Fibroblast of peridontal ligament (primary cell): ENCODE measurements around the gene LRRTM4.

Experiments
- DNase-seq: peaks from one replicate; pipeline ENCODE4 v3.0.0-alpha.2; 2010; ENCODE audit errors: extremely low read depth

Gene LRRTM4

DNA sequence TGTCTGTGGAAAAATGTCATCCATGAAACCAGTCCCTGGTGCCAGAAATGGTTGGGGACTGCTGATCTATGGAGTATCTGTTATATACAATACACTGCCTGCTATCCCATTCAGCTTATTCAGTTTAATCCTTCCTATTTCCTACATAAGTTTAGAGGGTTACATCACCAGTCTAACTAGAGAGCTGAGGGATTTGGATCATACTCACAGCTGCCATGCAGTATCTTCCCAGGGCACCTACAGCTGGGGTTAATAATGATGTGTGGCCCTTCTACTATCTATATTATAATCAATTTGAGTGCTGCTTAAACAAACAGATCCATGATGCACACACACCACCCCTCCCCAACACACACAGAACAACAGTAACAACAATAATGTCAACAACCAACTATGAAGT is 524.0 kb downstream of the LRRTM4 start:
- DNase-seq: no peak

DNA sequence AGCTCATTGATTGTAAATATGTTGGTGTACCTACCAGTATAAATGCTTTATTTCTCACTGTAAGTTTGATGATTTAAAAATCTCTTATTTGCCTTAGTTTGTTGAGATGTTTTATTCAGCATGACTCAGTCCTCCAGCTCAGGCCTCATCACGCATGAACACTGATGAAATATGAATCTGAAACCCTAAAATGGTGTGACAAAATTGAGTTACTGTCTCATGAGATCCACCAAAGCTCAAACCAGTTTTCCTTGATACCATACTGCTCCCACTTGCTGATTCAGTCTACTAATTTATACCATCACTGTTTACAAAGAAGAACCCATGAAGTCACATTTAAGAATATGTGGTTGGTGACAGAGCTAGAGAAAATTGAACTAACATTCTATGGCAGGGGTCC is 524.9 kb downstream of the LRRTM4 start:
- no peak for DNase-seq

DNA sequence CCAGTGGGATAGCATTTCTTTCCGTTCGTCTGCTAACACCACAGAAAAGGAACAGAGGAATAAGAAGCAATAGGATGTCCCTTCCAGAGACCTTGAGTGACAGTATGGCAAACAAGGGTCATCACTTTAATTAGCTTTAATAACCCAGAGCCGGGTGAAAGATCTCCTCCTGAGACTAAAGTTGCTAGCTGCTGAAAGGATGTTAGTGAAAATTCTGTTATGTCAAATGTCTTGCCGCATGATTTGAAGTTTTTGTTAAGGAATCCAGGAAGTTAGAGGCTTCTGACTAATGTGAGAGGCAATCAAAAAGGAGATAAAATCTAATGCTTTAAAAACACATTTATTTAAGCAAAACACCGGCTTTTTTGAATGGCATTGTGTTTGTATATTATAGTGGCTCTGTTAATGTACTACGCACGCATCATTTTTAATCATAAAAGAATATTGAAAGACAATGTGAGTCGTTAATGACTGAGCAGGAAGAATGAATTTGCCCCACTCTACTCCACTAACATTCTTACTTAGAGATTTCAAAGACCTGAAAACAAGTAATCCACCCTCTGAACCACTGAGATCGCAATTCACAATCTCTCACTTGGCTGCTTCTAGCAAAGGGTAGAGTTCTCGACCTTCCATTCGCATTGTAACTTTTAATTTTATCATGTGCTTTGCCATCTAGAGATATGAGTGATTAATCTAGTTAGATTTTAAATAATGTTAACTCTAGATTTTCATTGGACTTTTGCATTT is 536.6 kb downstream of the LRRTM4 start:
- no peak for DNase-seq

DNA sequence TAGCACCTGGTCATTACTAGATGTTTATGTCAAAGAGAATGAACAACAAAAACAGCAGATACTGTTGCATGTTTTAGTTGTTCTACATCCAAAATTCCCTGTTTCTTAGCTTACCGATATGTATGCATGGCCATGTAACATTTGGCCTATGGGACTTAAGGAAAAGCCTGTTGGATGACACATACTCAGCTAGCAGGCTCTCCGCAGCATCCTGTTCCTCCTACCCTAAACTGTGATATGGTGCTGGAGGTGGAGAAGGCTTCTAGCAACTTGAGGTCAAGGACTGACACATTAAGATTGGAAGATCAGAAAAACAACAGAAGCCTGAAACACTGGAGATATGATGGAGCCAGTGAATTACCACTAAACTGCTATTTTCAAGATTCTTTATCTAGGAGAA is 537.8 kb downstream of the LRRTM4 start:
- no peak for DNase-seq

DNA sequence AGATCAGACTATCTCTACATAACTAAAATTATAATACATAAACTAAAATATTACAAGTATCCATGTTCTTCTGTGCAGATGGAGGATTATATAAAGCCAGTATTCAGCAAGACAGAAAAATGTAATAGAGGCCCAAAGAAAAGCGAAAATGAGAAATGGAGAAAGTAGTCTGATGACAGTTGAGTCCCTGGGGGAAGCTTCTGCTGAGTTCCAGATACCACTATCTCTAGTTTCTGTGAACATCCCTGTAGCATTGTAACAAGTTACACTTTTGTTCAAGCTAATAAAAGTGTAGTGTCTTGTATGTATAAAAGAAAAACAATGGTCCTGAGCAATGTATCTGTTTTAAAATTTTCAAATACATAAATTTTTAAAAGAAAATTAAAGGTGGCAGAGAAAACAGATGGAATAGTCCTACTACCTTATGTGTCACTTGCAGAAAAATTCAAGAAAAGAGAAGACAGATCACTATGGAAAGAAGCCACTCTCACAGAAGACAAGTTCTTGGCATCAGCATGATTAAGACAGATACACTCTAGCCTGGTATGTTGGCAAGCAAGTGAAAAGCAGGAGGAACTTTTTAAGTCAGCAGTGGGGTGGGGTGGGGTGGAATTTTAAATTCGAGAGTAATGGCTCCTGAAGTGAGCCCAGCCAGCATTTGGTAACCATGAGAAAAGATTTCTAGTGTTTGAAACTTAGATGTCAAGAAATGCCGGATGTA is 541.9 kb downstream of the LRRTM4 start:
- DNase-seq: no peak

DNA sequence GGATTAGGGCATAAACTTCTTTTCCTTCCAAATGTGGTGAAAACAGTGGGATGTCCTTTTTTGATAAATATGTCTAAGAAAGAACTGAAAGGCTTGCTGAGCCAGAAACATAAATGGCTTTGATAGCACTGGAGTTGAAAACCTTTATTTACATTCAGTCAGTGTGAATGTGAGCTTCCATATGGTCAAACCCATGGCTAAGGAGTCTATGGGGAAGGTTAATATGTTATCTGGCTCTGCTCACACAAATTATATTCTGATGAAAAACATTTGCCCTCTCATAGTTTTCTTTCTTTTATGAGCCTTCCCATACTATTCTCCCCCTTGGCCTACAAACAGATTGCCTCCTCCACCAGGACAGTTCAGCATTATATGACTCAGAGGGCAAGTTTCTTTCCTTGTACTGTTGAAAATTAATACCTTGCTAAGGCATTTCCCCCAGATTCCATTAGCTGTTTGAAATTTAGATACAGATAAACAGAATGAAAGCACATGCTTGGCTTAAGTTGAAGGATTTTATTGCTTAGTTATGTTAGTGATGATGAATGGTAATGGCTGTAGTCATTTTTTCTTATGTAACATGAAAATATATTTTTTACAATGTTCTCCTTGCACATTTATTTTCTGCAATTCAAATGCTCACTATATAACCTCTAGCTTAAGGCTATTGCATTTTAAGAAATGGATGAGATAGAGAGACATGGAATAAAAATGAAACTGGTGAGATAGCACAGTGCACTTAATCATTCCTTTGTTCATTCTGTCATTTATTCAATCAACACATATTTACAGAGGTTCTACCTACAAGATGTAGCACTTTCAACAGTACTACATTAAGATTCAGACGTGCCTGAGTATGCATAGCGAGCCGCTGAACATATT is 544.1 kb downstream of the LRRTM4 start:
- DNase-seq: no peak

DNA sequence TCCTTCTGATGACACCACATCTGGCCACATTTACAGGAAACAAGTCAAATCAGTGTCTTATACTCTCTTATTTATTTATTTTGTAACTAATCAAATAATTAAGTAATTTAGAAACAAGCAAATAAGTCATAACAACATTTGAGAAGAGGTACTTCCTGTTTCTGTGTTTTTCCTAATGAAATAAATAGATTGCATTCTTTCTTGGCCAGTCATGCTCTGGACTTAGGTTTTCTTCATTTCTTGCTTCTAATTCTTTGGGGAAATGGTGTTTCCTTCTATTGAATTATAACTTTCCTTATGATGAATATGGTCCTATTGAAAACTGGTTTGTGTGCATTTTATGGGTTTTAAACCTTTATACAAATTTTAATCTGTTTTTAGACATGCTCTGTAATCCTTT is 546.4 kb downstream of the LRRTM4 start:
- no peak for DNase-seq

DNA sequence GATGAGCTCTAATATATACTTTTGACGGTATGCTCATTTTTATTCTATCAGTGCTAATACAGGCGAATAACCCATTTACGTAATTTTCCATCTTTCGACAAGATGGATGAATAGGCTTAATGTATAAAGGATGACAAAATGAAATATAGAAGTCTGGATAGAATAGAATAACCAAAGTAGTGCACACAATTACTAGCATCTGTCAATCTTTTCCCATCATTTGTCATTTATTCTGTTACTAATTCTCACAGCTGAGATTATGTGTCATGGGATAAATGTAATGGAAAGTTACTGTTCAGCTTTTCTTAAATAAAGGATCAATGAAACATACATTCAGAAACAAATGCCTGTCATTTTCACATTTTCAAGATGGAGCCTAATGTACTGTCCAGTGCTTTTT is 548.6 kb downstream of the LRRTM4 start:
- DNase-seq: no peak

DNA sequence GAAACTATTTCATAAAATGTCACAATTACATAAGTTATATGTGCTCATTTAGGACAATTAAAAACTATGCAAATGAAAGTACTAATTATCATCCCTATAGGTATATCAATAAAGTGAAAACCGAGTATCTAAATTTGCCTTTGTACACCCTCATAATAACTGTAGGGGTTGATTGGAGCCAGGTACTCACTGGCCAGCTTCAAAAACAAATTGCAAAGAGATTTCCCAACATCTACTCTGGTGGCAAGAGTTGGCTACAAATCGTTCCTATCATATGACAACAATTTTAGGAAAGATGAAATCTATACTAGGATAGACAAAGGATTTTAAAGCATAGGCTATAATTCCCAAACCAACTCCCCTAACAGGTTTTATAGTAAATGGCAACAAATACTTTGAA is 556.4 kb downstream of the LRRTM4 start:
- no peak for DNase-seq

DNA sequence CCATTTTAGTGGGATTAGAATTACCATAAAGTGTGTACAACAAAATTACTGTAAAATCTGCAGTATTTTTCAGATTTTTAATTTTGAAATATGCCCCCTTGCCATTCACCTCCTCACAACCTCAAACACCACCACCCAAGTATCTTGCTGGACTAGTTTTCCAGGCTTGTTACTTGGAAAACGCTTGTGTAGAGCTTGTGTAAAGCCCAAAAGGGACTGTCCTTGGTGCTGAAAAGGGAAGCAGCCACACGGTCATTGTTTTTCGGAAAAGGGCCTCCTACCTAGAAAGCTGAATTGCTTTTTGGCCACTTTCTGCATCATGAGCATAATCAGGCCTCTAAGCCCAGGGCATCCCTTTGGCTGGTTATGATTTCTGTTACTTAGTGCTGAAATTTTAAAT is 563.4 kb downstream of the LRRTM4 start:
- no peak for DNase-seq

DNA sequence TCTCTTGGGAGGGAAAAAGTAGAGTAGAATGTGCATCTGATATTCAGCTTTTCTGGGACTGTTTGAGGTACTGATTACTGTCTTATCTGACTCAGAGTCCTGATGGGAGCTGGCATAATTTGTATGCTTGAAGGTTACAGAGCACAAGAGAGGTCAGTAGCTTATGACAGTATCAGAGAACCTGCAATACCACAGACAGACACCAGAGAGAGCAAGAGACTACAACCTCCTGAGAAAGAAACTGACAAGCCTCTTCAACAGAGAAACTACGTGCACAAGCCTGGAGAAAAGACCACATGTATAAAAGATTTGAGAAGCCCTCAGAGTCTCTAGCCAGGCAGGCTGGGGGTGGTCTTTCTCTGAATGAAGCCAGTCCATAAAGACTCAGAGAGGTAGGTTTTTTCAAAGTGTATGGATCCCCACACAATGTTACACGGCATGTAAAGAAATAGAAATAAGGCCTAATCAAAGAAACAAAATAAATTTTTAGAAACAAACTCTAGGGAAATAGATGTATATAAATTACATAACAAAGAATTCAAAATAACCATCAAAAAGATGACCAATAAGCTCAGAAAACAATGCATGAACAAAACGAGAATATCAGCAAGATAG is 568.3 kb downstream of the LRRTM4 start:
- no peak for DNase-seq

DNA sequence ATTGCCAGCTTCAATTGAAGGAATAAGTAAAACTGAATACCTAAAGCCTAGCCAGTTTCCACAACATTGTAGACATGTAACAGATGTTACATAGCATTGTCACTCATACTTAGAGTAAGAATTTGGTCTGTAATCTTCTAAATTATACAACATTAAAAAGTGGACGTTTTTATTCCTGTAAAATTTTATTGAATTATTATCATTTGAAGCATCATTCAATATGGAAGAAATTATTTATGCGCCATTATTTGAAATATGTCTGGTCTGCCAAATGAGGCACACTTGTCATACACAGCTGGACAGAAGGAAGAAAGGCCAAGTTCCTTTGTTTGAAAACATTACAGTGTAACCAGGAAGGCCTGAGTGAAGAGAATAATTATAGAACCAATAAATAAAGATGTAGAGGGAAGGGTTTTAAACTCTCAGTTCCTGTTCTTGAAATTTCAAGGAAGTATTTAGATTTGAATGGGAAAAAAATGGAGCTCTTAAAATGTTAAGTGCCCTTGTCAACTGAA is 575.5 kb downstream of the LRRTM4 start:
- DNase-seq: no peak

DNA sequence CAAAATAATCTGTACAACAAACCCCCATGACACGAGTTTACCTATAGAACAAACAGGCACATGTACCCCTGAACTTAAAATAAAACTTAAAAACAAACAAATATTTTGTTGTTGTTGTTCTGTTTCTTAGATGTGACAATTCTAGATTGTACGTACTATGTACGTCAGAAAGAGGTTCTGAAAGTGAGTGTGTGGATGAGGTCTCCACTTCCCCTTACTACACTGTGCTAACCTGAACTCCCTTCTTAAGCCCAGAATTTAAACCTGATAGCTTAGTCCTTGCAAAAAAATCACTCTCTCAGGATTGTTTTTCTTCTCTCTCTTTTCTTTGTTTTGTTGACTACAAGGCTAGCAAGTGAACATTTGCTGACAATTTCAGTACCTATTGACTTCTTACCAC is 581.6 kb downstream of the LRRTM4 start:
- DNase-seq: no peak

DNA sequence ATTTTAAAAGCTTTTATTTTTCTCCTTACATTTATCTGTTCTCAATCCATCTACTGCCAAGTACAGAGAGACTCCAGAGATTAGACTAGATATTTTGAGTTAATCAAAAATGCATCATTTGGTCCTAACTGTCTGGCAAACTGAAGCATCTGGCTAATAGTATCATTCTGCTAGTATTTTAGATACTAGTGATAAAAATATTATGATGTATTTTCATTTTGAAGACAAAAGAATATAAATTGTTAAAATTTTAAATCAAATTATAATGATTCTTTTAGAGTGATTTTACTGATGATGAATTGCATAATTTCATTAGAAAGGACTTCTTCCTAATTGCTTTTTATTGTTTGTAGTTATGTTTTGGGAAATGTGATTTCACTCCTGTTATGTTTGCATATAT is 584.0 kb downstream of the LRRTM4 start:
- DNase-seq: no peak

DNA sequence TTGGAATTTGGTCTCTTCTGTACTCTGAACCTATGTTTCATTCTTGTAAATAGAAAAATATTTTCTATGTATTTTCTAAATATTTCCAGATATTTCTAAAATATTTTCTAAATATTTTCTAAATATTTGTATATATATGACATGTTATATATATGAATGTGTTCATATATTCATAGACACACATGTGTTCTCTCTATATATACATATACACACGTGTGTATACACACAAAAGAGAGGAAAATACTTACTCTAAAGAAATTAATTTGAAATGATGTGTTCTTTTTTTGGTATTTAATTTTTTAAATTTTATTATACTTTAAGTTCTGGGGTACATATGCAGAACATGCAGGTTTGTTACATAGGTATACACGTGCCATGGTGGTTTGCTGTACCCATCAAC is 589.6 kb downstream of the LRRTM4 start:
- no peak for DNase-seq

DNA sequence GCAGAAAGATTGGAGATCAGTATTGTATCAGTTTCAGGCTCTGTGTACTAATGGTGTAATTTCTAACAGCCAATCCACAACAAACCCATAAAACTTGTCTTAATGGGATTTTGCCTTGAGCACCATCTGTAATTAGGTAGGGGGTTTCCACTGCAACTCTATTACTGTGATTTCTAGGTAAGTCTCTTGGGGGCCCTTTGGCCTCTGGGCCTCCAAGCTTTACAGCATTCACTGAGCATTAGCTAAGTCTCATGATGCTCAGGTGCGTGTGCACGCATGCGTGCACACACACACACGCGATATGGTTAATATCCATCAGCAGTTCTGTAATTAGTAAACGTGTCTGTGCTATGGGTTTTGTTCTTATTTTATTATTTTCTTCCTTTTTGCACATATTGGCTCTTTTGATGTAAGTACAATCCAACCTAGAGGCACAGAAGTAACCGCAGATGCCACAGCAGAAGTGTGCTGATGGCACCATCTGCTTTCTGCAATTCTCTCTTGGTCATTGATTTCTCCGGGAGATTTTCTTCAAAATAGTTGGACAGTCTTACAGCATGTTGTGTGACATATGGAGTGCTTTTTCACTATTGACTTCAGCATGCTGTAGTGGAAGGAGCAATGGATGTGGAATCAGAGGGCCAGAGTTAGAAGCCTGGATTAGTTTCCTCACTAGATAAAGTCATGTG is 592.0 kb downstream of the LRRTM4 start:
- DNase-seq: no peak

DNA sequence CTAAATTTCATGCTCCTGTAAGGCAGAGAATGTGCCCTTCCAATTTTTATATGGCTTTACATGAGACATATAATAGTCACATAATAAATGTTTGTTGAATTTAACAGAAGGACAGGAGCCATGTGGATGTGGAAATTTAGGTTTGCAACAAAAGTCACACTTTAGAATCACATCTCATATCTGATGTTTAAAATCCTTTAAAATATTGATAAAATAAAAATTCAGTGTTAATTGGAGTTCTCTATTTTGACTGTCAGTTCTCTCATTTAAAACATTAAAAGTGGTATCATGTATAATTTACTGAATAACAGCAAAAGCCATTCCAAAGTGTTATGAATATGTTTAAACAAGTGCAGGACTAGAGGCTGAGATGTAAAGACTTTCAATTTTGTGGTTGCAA is 594.1 kb downstream of the LRRTM4 start:
- DNase-seq: no peak

DNA sequence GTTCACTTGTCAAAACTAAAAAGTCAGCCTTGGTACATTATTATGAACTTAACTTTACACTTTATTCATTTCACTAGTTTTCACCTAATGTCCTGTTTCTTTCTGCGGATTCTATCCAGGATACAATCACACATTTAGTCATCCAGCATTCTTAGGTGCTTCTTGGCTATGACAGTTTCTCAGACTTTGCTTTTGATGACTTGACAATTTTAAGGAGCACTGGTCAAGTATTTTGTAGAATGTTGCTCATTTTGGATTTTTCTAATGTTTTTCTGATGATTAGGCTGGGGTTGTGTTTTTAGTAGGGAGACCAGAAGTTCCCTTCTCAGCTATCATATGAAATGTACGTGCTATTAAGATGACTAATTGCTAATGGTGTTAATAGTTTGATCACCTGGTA is 601.2 kb downstream of the LRRTM4 start:
- DNase-seq: no peak

DNA sequence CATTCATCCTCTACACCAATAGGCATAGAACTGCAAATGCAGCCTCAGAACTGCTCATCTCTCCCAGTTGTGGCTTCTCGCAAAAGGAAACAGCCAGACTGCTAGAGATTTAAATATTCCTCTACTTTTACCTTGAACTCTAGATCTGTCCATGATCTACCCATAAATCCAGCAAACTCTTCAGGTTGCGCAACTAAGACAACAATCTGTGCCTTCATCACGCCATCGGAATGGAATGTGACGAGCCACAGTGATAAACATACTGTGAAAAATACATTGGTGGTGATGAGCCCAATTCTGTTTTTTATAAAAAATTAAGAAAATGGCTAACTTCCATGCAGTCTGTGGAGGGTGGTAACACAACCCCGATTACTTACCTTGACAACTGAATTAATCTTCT is 626.7 kb downstream of the LRRTM4 start:
- DNase-seq: no peak

DNA sequence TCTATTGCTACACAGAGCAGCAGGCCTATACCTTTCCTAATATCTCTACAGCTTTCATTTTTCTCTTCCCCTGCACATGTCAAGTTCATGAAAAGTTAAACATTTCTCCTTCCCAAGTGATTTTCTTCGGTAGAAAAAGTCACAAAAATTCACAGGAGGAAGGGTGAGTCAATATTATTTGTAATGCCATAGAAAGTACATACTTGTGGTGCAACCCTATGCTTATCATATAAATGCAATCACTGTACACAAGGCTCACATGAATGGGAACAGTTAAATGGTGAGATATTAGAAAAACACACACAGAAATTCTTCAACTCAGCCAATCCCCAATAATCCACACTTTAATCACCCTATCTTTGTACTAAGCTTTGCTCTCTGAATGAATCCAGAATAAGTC is 651.6 kb downstream of the LRRTM4 start:
- no peak for DNase-seq

DNA sequence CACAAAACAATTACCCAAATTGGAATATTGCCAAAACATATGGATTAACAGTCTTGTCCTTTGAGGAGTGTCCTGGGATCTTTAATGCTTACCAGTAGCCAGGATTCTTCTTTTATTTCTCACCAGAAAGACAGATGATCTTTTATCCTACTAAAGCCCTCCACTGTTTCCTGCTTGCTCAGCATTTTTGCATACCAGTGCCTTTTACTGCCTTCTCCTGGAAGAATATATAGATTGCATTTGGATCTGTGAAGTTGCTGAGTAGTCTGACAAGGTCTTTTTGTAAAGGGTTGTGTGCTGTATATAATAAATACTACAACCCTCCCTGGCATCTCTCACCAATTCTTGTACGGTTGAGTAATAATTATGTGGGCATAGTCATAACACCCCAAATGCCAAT is 652.2 kb downstream of the LRRTM4 start:
- no peak for DNase-seq
